HL-60 (cell line): ENCODE data around the gene RPL3.

Experiments used
- CTCF ChIP-seq: IDR thresholded peaks from one replicate; pipeline ENCODE4 v1.5.1; 2011; ENCODE audit warnings: low read length, control low read depth, inconsistent platforms; ENCODE audit not compliant: insufficient read depth
- POLR2AphosphoS5 ChIP-seq: IDR thresholded peaks from 2 replicates; pipeline ENCODE4 v1.6.1; 2012; ENCODE audit warnings: low read depth
- REST ChIP-seq: IDR thresholded peaks from 2 replicates; pipeline ENCODE4 v1.6.1; 2012; ENCODE audit warnings: low read depth; ENCODE audit not compliant: insufficient replicate concordance

DNA sequence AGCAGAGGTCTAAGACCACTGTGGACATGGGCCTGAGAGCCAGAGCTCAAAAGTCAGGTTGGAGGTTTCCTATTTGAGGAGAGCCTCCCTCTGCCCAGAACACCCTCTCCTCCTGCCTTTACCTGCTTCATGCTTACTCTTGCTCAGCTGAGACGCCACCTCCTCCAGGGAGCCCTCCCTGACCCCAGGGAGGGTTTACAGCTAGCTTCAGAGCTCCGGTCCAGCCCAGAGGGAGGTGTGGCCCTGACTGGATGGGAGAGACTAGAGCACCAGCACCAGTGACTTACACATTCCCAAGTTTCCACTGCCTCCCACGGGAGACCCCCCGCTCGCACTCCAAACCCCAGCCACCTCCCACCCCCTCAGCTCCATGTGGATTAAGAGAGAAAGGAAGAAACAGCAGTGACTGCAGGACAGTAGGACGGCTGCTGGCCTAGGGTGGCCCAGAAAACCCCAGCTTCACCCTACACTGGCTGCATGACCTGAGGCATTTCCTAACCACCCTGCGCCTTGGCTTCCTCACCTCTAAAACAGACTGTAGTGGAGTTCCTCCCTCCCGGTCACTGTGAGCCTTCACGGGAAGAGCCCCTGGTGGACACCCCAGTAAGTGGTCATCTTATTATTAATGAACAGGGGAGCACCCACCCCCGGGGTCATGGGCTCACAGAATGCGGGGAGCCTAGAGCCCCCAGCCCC lies 50.2 kb downstream of the RPL3 start:
- no peak for TF ChIP-seq CTCF
- TF ChIP-seq POLR2AphosphoS5 = no peak
- no peak for TF ChIP-seq REST
